Measurements from ENCODE around the gene IL19.
"Not testable (repeated sequence)": the region's sequence is repeated elsewhere in the genome, so short reads cannot be mapped to it uniquely, and the experiment has no call there.

IL19 gene

DNA sequence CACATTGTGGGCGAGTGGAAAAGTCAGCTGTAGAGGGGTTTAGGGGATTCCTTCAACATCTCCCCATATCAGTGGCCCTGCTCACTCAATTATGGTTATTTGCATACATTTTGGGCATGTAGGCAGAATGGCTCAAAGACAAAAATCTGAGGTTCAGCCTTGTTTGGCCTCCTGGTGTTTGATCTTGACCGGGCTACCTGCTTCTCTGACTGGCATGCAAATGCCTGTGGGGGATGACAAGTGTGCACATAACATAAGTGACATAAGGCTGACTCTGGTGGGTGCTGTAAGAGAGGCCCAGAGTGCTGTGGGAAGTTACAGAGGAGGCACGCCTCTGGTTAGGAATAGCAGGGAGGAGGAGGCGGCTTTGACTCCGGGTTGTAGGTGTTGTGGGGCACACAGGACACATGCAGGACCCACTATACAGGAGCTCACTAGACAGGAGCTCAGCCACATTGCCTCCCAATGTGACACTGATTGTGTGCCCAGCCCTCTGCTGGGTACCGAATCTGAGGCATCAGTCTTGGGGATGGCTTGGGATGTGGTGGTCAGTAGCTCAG is 29.4 kb upstream of the IL19 start:
- DNase-seq: no peak

GRCh38 chr1:206742719-206743383 is 27.7 kb upstream of the IL19 start:
- peak; percentile 68 for DNase-seq

- no peak for DNase-seq
These were observed 25.9 kb upstream of the IL19 start for GRCh38 chr1:206744683-206745082.

- no peak for DNase-seq
These were observed 25.3 kb upstream of the IL19 start for GRCh38 chr1:206745301-206745700.

- DNase-seq: no peak
These were observed 22.1 kb upstream of the IL19 start for GRCh38 chr1:206748348-206749030.

DNA sequence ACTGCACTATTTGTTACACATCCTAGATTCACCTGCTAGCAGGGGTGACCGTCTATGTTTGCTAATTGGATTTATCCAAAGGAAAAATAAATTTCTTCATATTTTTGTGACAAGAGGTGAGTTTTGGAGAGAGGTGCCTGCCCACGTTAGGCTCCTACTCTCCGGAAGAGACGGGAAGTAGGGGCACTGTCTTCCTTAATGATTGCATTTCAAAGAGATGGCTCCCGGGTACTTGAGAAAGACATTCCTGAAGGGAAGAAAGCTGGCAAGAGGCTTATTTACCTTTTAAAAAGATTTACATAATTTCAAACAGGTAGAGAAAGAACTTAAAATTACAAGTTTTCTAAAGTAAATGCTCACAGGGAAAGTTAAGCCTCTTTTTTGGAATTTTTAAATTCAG is 18.7 kb upstream of the IL19 start:
- no peak for DNase-seq

GRCh38 chr1:206752481-206752880 is 18.1 kb upstream of the IL19 start:
- no peak for DNase-seq

- no peak for DNase-seq
These were observed 17.4 kb upstream of the IL19 start for GRCh38 chr1:206753141-206753540.

GRCh38 chr1:206754011-206754410 is 16.6 kb upstream of the IL19 start:
- DNase-seq: no peak

- no peak for DNase-seq
These were observed 12.9 kb upstream of the IL19 start for GRCh38 chr1:206757524-206758266.

- no peak for DNase-seq
These were observed 10.0 kb upstream of the IL19 start for GRCh38 chr1:206760590-206760989.

DNA sequence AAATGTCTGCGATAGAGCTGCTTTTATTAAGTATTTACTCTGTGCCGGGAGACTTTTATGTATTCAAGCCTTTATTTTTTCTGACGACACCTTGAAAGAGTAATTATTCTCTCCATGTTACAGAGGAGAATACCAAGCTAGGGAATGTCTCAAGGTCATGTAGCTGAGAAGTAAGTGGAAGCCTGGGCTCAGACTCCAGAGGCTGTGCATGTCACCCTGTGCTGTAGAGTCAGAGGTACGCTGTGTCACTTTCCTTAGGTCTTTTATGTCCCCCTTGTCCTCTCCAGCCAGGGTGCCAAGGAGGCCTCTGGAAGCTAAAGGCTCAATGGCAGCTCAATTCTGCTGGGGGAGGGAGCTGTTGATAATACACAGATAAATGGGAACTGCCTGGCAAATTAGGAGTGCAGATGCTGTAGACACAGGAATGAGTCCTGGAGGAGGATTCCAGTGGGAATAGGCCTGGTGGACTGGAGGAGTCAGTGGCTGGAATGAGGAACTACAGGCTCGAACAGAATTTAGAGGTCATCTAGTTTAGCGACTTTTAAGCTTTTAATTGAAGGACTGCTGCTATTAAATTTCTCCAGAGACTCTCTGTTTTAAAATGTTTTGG is 9.3 kb upstream of the IL19 start:
- DNase-seq: no peak

DNA sequence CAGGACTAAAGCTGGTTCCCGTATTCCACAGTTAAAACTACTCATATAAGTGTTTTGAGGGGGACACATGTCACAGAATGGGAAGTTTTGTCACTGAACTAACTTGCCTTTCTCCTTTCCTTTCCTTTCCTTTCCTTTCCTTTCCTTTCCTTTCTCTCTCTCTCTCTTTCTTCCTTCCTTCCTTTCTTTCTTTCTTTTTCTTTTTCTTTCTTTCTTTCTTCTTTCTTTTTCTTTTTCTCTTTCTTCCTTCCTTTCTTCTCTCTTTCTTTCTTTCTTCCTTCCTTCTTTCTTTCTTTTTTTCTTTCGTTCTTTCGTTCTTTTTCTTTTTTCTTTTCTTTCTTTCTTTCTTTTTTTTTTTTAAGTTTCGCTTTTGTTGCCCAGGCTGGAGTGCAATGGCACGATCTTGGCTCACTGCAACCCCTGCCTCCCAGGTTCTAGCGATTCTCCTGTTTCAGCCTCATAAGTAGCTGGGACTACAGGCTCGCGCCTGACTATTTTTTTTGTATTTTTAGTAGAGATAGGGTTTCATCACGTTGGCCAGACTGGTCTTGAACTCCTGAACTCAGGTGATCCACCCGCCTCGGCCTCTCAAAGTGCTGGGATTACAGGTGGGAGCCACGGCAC is 7.7 kb upstream of the IL19 start:
- DNase-seq: not testable (repeated sequence)

DNA sequence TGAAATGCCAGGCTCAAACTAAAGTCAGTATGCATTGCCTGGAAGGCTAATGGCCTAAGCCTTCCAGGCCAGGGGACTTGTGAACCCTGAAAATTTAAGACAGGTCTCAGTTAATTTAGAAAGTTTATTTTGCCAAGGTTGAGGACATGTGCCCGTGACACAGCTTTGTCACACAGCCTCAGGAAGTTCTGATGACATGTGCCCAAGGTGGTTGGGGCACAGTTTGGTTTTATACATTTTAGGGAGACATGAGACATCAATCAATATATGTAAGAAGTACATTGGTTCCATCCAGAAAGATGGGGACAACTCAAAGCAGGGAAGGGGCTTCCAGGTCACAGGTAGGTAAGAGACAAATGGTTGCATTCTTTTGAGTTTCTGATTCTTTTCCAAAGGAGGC is 4.8 kb upstream of the IL19 start:
- DNase-seq: not testable (repeated sequence)

GRCh38 chr1:206766251-206766856 is 4.2 kb upstream of the IL19 start:
- peak; percentile 87 for DNase-seq

DNA sequence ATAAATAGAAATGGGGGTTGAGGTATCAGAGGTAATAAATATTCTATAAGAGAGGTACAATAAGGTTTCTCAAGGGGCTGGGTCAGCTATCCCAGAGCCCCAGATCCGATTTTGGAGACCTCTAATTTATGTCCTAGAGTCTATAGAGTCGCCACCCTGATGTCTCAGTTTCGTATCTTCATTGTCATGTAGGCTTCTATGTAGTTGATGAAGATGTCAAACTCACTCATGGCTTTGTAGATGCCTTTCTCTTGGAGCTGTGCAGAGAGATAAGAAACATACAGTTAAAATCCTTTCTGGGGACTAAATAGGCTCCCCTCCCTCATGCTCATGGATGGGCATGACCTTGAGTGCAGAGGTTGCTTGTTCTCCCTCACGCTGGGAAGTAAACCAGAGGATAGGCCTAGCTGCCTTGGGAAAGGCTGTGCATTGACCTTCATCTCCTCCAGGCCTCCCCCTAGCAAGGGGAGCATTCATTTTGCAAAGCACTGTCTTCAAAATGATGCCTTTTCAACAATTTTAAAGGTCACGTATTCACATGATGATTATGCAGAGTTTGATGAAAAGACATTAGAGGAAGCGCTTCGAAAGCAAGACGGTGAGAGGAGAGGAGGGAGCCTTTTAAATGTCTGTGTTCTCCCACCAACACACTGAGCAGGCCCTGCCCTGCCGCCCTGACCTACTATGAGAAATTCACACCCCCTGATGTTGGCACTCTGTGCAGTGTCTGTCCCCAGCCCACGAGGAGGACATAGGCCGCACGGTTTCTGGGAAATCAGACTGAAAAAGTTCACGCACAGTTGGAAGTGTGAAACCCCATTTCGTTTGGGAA is 1.9 kb upstream of the IL19 start:
- no peak for DNase-seq

DNA sequence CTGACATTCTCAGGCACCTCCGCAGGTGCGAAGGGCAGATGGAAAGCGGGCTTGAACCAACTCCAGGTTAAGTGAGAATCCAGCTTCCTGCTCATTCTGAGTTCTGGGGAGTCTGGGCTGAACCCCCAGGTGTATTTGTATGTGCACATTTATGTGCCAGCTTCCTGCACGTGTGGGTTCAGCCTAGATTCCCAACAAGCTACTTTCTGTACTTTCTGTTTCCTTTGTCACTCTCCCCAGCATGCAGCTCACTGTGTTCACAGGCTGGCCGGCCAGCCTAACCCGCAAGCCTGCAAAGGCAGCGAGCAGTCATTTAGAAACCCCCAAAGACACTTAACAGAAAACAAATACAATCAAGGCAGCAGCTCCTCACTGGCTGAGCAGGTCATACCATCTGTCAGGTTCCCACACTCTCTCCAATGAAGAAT is 1.3 kb upstream of the IL19 start:
- DNase-seq: peak; percentile 80

DNA sequence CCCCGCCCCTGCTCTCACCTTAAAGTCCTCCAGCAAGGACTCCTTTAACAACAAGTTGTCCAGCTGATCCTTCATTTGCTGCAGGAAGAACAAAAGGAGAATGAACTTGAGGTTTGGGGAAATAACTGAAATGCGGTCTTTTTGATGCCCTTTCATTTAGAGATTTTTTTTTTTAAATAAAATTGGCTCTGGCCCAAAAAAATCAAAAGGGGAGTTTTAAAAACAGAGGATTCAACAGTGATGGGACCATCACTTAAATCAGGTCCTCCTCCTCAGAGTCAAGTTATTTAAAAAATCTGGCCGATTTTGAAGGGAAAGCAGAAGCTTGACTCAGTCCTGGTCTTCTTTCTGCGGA is 742 bp downstream of the IL19 start:
- DNase-seq: no peak

- no peak for DNase-seq
These were observed 1.8 kb downstream of the IL19 start, which contains the start of gene IL10 for GRCh38 chr1:206772243-206772937. Gene IL10 (minus strand): TSS chr1:206772494. CDS start chr1:206772435, 59 bp downstream.

GRCh38 chr1:206774093-206774492 is 3.5 kb downstream of the IL19 start:
- no peak for DNase-seq

- DNase-seq: no peak
These were observed 5.7 kb downstream of the IL19 start for GRCh38 chr1:206776229-206776628.
